Measurements from ENCODE around the gene ST7. TPM values are rescaled to one million over a fixed set of nuclear protein-coding genes. Genes with fewer than 3 reads are reported as not detected.

ST7 gene
- total RNA-seq, 1 donor from 2014 or later, result 69.7 TPM

DNA sequence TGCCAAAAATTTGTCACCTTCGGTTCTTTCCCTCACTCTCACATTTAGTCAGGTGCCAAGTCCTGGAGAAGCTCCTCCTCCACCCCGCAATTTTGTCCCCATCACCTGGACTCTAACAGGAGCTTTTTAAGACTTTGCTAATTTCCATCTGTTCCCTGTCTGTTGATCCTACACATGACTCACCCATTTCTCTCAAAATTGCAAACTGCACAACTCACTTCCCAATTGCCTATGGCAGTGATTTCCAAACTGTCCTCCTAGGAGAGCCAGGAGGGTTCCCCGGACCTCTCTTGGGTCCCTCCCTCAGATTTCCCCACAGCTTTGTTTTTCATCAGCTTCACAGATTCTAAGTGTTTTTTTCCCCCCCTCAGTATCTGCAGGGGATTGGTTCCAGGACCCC lies 249.2 kb downstream of the ST7 start:
- FAIRE-seq (no peak), DNase-seq (ENCODE audit: low spot score in 2 of 2) (no peak)

DNA sequence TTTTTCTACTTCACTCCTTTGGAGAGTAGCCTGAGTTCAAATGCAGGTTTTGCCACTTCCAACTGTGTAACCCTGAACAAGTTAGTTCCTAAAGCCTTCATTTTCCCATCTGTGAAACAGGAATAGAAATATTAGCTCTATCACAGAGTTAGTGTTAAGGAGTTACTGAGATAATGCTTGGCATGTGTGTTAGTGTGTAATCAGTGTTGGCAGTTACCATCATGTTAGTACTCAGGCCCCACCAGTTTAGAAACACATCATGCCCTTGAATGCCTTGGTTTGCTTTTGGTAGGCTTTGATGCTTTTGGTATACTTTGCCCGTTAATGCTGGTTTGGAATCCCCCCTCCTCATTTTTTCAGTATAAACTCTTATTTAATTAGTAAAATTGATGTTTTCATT lies 249.9 kb downstream of the ST7 start:
- FAIRE-seq (no peak), DNase-seq (ENCODE audit: low spot score in 2 of 2) (no peak)

DNA sequence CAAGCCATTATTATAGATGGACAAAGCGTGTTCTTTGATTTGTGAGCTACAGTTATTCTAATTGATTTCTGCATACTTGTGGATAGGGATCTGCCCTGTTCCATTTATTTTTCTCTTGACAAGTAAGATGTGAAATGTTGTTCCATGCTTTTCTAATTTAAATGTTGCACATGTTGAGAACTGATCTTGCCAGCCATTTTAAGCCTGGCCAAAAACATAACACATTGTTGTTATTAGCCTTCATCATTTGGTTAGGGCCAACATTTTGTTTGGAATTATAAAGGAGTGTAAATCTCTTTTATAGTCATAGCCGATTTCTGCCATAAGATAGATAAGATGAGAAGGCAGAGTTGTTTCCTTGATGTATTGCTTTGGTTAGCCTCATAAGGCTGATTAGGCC lies 252.6 kb downstream of the ST7 start:
- DNase-seq (ENCODE audit: low spot score in 2 of 2) (no peak), FAIRE-seq (no peak)

GRCh38 chr7:117208257-117208656 lies 255.0 kb downstream of the ST7 start:
- FAIRE-seq (no peak), DNase-seq (ENCODE audit: low spot score in 2 of 2) (no peak)

- no peak for FAIRE-seq
These were observed 257.1 kb downstream of the ST7 start for GRCh38 chr7:117210397-117210796.

GRCh38 chr7:117210908-117211307 lies 257.6 kb downstream of the ST7 start:
- FAIRE-seq, result no peak
- DNase-seq (ENCODE audit: low spot score in 2 of 2), result no peak

More at GRCh38 chr7:117210397-117210796, 257.1 kb downstream of the ST7 start:
- no peak for DNase-seq (ENCODE audit: low spot score in 2 of 2)

DNA sequence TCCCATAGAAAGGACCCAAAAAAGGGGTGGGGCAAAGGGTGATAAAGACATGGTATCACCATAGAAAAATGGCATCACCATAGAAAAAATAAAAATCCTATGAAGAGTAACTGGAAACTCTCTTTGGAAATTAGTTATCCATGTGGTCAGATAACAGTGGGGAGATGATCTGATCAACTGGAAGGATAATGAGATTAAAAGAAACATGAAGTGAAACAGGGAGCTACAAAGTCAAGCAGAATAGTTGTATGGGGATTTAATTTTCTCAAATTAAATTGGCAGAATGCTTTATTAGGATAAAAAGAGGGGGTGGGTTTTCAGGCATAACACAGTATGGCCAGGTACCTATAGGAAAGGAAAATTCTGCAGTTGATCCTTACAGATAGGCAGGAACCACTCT lies 258.3 kb downstream of the ST7 start:
- no peak for FAIRE-seq
- no peak for DNase-seq (ENCODE audit: low spot score in 2 of 2)

GRCh38 chr7:117212969-117213877 lies 259.9 kb downstream of the ST7 start:
- FAIRE-seq (no peak), DNase-seq (ENCODE audit: low spot score in 2 of 2) (peak in 1 of 2 donors; percentile 7)

DNA sequence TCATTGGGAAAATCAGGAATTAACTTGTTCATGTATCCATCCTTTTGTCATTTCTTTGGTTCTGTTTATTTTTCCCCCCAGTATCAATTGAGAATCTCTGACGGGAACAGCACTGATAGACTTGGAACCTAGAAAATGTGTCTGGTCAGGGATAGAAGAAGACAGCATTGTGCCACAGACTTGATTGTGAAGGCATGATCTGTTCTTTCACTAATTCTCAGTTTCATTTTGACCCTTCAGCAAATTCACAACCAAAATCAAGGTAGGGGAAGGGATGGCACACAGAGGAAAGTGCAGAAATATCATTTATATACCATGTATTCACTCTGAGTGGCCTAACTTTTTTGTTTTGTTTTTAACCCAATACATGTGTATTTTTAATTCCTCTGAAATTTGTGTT lies 262.7 kb downstream of the ST7 start:
- FAIRE-seq (no peak), DNase-seq (ENCODE audit: low spot score in 2 of 2) (no peak)

- no peak for FAIRE-seq
These were observed 263.3 kb downstream of the ST7 start for GRCh38 chr7:117216436-117217069.

DNA sequence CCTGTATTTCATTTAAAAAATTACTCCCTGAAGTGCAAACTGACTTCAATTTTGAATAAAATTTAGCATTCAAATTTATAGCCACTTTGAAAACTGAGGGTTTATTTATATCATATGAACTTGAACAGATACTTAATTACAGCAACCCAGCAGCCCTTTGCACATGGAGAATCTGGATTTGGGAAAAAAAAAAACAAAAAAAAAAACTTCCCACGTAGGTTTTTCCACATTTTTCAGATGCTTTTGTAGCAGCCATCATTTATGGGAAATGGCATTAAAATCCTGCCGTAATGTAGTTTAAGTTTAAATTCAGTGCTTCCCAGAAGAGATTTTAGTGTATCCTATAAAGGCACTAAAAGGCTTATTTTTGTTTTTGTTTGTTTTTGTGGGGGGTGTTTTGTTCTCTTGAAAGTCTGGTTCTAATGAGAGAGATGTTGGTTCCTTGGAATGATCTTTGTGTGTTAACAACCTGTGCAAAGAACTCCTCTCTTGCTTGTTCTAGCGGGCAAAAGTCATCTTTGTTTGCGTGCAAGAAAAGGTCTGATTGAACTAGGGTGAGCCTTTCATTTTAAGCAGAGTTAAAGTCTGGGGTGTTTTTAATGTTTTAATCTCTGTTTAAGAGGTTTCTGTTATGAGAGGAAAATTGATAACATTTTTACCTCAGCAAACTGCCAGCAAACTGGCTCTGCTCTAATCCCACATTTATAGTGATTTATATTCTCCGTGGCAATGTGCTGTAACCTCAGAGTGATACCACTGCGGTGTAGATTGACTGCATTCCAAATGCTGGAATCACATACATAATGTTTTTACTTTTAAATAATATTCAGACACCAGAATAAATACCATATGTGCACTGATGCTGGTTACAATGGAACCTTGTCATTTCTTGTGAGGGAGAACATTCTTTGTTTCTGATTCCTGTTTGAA lies 264.1 kb downstream of the ST7 start:
- DNase-seq (ENCODE audit: low spot score in 2 of 2), result no peak

More at GRCh38 chr7:117216436-117217069, 263.3 kb downstream of the ST7 start:
- no peak for DNase-seq (ENCODE audit: low spot score in 2 of 2)

GRCh38 chr7:117218700-117219099 lies 265.4 kb downstream of the ST7 start:
- DNase-seq (ENCODE audit: low spot score in 2 of 2), result no peak
- FAIRE-seq, result no peak

More for the DNA sequence above, 264.1 kb downstream of the ST7 start:
- FAIRE-seq, result no peak

- no peak for FAIRE-seq
- DNase-seq (ENCODE audit: low spot score in 2 of 2), result no peak
These were observed 266.2 kb downstream of the ST7 start for GRCh38 chr7:117219485-117219884.

- no peak for DNase-seq (ENCODE audit: low spot score in 2 of 2)
- no peak for FAIRE-seq
These were observed 267.5 kb downstream of the ST7 start for GRCh38 chr7:117220836-117221235.

- FAIRE-seq (no peak), DNase-seq (ENCODE audit: low spot score in 2 of 2) (no peak)
These were observed 272.2 kb downstream of the ST7 start for GRCh38 chr7:117225536-117225935.

- no peak for FAIRE-seq
- DNase-seq (ENCODE audit: low spot score in 2 of 2), result no peak
These were observed 273.8 kb downstream of the ST7 start for GRCh38 chr7:117227091-117227490.

DNA sequence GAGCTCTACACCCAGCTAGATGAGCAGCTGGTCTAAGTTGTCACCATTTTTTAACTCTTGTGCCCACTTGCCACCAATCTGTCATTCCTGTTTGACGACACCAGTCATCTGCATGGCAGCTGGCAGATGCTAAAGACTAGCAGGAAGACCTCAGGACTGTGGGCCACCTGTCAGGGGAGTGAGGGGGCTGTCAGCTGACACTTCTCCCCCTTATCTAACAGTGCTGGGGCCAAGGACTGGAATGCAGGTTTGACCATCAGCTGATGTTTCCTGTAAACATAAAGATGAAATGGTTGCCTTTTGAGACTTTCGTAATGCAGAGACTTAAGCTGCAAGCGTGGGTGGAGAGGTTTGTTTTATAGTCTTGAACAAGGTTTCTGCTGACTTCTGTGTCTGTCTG lies 276.0 kb downstream of the ST7 start:
- DNase-seq (ENCODE audit: low spot score in 2 of 2) (no peak), FAIRE-seq (no peak)

- no peak for FAIRE-seq
These were observed 277.2 kb downstream of the ST7 start for GRCh38 chr7:117230276-117231046.

GRCh38 chr7:117231047-117231359 lies 277.7 kb downstream of the ST7 start:
- DNase-seq (ENCODE audit: low spot score in 2 of 2), result no peak
- no peak for FAIRE-seq

More at GRCh38 chr7:117230276-117231046, 277.2 kb downstream of the ST7 start:
- DNase-seq (ENCODE audit: low spot score in 2 of 2), result no peak

GRCh38 chr7:117237646-117238045 lies 284.3 kb downstream of the ST7 start:
- no peak for DNase-seq (ENCODE audit: low spot score in 2 of 2)
- FAIRE-seq, result no peak

All from frontal cortex (tissue), 4 donors.